Measurements from ENCODE around the gene PGM1. TPM values are rescaled to one million over a fixed set of nuclear protein-coding genes. Genes with fewer than 3 reads are reported as not detected.
A peak's percentile ranks its signal among the peaks of the same experiment; 100 is the strongest.

Gene PGM1
- total RNA-seq, 1 donor from 2014 or later, result 22.7 TPM

GRCh38 chr1:63615768-63616420 is 22.7 kb downstream of the PGM1 start:
- H3K4me3 Mint-ChIP-seq, result no peak overlapping the region
- H3K79me2 ChIP-seq (ENCODE audit: low read depth), result no peaks in the 10 kb centered on the region
- no peaks in the 10 kb centered on the region for H3K27me3 ChIP-seq
- peaks cover 25% of the 10 kb centered on the region for H3K4me1 Mint-ChIP-seq
- H4K20me1 ChIP-seq (ENCODE audit: low read depth), result no peaks in the 10 kb centered on the region
- H3K9ac ChIP-seq, result no peak overlapping the region
- H3K9me3 Mint-ChIP-seq, result no peaks in the 10 kb centered on the region
- peaks cover 13% of the 10 kb centered on the region for H3F3A ChIP-seq (ENCODE audit: low read depth)
- no peaks in the 10 kb centered on the region for H3K36me3 Mint-ChIP-seq
- no peak overlapping the region for H3K27ac Mint-ChIP-seq
- no peak overlapping the region for H3K4me3 ChIP-seq
- H3K27ac ChIP-seq, result no peak overlapping the region
- peak; percentile 74 for DNase-seq (ENCODE audit: low spot score)
- H3K36me3 ChIP-seq, result no peaks in the 10 kb centered on the region
- TF ChIP-seq EZH2 (IDR thresholded peaks at IDR 0.05) (no peak), CTCF (IDR thresholded peaks at IDR 0.05) (peak; percentile 87), EZH2phosphoT487 (IDR thresholded peaks at IDR 0.05) (no peak)
- no peaks in the 10 kb centered on the region for H3K9me3 ChIP-seq (ENCODE audit: low read depth)
- H3K27me3 Mint-ChIP-seq (ENCODE audit: insufficient read depth, low read depth), result no peaks in the 10 kb centered on the region
- peaks cover 30% of the 10 kb centered on the region for H3K4me1 ChIP-seq
- no peak overlapping the region for H2AFZ ChIP-seq (replicated peaks)
- H3K4me2 ChIP-seq, result no peak overlapping the region

GRCh38 chr1:63617450-63617849 is 24.2 kb downstream of the PGM1 start:
- no peak overlapping the region for H3K9ac ChIP-seq
- Mint-ChIP-seq H3K9me3 (no peaks in the 10 kb centered on the region), H3K4me3 (no peak overlapping the region), H3K27me3 (ENCODE audit: insufficient read depth, low read depth) (no peaks in the 10 kb centered on the region), H3K4me1 (peaks cover 16% of the 10 kb centered on the region), H3K36me3 (peaks cover under 1% of the 10 kb centered on the region), H3K27ac (no peak overlapping the region)
- no peaks in the 10 kb centered on the region for H3F3A ChIP-seq (ENCODE audit: low read depth)
- no peak overlapping the region for H2AFZ ChIP-seq (replicated peaks)
- H4K20me1 ChIP-seq (ENCODE audit: low read depth), result no peaks in the 10 kb centered on the region
- TF ChIP-seq CTCF (IDR thresholded peaks at IDR 0.05) (no peak), EZH2phosphoT487 (IDR thresholded peaks at IDR 0.05) (no peak), EZH2 (IDR thresholded peaks at IDR 0.05) (no peak)
- no peaks in the 10 kb centered on the region for H3K36me3 ChIP-seq
- H3K9me3 ChIP-seq (ENCODE audit: low read depth), result no peaks in the 10 kb centered on the region
- no peak for DNase-seq (ENCODE audit: low spot score)
- H3K79me2 ChIP-seq (ENCODE audit: low read depth), result no peaks in the 10 kb centered on the region
- peaks cover 18% of the 10 kb centered on the region for H3K4me1 ChIP-seq
- H3K4me3 ChIP-seq, result no peak overlapping the region
- no peak overlapping the region for H3K27ac ChIP-seq
- no peak overlapping the region for H3K4me2 ChIP-seq
- H3K27me3 ChIP-seq, result no peaks in the 10 kb centered on the region

DNA sequence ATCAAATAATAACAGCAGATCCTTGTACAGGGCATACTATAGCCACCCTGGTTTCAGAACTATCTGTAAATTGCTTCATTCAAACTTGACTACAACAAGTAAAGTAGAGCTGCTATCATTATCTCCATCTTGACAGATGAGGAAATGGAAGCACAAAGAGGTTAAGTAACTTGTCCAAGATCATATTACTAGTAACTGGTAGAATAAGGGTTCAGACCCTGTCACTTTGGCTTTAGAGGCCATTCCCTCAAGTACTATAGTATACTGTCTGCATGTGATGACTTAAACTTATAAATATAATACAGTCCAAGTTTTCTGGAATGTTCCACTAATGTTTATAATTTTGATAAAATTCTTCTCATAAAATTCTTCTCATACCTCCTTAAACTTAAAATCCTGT is 24.8 kb downstream of the PGM1 start:
- Mint-ChIP-seq H3K9me3 (no peaks in the 10 kb centered on the region), H3K4me3 (no peak overlapping the region), H3K27me3 (ENCODE audit: insufficient read depth, low read depth) (no peaks in the 10 kb centered on the region), H3K4me1 (peaks cover 12% of the 10 kb centered on the region), H3K36me3 (peaks cover 2% of the 10 kb centered on the region), H3K27ac (no peak overlapping the region)
- H3K4me2 ChIP-seq, result no peak overlapping the region
- H3K9ac ChIP-seq, result no peak overlapping the region
- no peaks in the 10 kb centered on the region for H3K36me3 ChIP-seq
- no peak for TF ChIP-seq EZH2 (IDR thresholded peaks at IDR 0.05)
- TF ChIP-seq EZH2phosphoT487 (IDR thresholded peaks at IDR 0.05), result no peak
- no peak for TF ChIP-seq CTCF (IDR thresholded peaks at IDR 0.05)
- no peaks in the 10 kb centered on the region for H3K9me3 ChIP-seq (ENCODE audit: low read depth)
- H3K4me1 ChIP-seq, result peaks cover 18% of the 10 kb centered on the region
- no peaks in the 10 kb centered on the region for H4K20me1 ChIP-seq (ENCODE audit: low read depth)
- peaks cover 5% of the 10 kb centered on the region for H3F3A ChIP-seq (ENCODE audit: low read depth)
- no peak overlapping the region for H3K4me3 ChIP-seq
- H3K27me3 ChIP-seq, result no peaks in the 10 kb centered on the region
- no peaks in the 10 kb centered on the region for H3K79me2 ChIP-seq (ENCODE audit: low read depth)
- no peak for DNase-seq (ENCODE audit: low spot score)
- no peak overlapping the region for H2AFZ ChIP-seq (replicated peaks)
- no peak overlapping the region for H3K27ac ChIP-seq

Data from neural progenitor cell (in vitro differentiated cells).